Glomerular visceral epithelial cell (primary cell): ENCODE results near the gene GDE1.
"Not testable (repeated sequence)": the region's sequence is repeated elsewhere in the genome, so short reads cannot be mapped to it uniquely, and the experiment has no call there.

Experiments used
- DNase-seq: peaks from one replicate; pipeline ENCODE4 v3.0.0-alpha.2; 2016; ENCODE audit errors: extremely low spot score

Gene GDE1

GRCh38 chr16:19521471-19522396 is at the start of gene GDE1:
Gene GDE1, minus strand, starts transcription at chr16:19522098. Its CDS starts 134 bp downstream, at chr16:19521964.
- DNase-seq: peak; percentile 87

GRCh38 chr16:19567560-19567959 is 45.7 kb upstream of the GDE1 start:
- DNase-seq: no peak

GRCh38 chr16:19566362-19566761 is 44.5 kb upstream of the GDE1 start:
- no peak for DNase-seq

- DNase-seq: no peak
Observed at GRCh38 chr16:19563377-19563776, 41.5 kb upstream of the GDE1 start.

- no peak for DNase-seq
Observed at GRCh38 chr16:19560078-19560477, 38.2 kb upstream of the GDE1 start.

- peak; percentile 55 for DNase-seq
Observed at GRCh38 chr16:19559242-19559910, 37.5 kb upstream of the GDE1 start.

- peak; percentile 62 for DNase-seq
Observed at GRCh38 chr16:19555938-19556771, 34.3 kb upstream of the GDE1 start.

- DNase-seq: peak; percentile 98
Observed at GRCh38 chr16:19555186-19555937, 33.5 kb upstream of the GDE1 start, which contains the start of gene VPS35L. Gene VPS35L, plus strand, starts transcription at chr16:19555703. Its CDS starts 27 bp downstream, at chr16:19555730.

GRCh38 chr16:19549673-19550072 is 27.8 kb upstream of the GDE1 start:
- no peak for DNase-seq

- DNase-seq: no peak
Observed at GRCh38 chr16:19548144-19548543, 26.2 kb upstream of the GDE1 start.

- DNase-seq: not testable (repeated sequence)
Observed at GRCh38 chr16:19543278-19543996, 21.5 kb upstream of the GDE1 start.

GRCh38 chr16:19542138-19542821 is 20.4 kb upstream of the GDE1 start:
- no peak for DNase-seq

GRCh38 chr16:19540241-19540970 is 18.5 kb upstream of the GDE1 start:
- no peak for DNase-seq

- no peak for DNase-seq
Observed at GRCh38 chr16:19532601-19533000, 10.7 kb upstream of the GDE1 start.

GRCh38 chr16:19528666-19529065 is 6.8 kb upstream of the GDE1 start:
- no peak for DNase-seq

GRCh38 chr16:19527161-19527560 is 5.3 kb upstream of the GDE1 start:
- DNase-seq: no peak

GRCh38 chr16:19525385-19525723 is 3.5 kb upstream of the GDE1 start:
- DNase-seq: no peak

GRCh38 chr16:19524616-19525384 is 2.9 kb upstream of the GDE1 start:
- DNase-seq: no peak

- DNase-seq: no peak
Observed at GRCh38 chr16:19524356-19524615, 2.4 kb upstream of the GDE1 start.
